NCI-H748 (cell line): ENCODE results near the gene ARFRP1.

Source experiments
- DNase-seq: peaks from one replicate; lab custom pipeline; 2025; ENCODE audit not compliant: unreplicated experiment; lab: John Stamatoyannopoulos, UW

The ARFRP1 gene

GRCh38 chr20:63692436-63693082 lies 15.2 kb downstream of the ARFRP1 start:
- peak; percentile 14 for DNase-seq

GRCh38 chr20:63691711-63692435 lies 15.9 kb downstream of the ARFRP1 start:
- DNase-seq = no peak

DNA sequence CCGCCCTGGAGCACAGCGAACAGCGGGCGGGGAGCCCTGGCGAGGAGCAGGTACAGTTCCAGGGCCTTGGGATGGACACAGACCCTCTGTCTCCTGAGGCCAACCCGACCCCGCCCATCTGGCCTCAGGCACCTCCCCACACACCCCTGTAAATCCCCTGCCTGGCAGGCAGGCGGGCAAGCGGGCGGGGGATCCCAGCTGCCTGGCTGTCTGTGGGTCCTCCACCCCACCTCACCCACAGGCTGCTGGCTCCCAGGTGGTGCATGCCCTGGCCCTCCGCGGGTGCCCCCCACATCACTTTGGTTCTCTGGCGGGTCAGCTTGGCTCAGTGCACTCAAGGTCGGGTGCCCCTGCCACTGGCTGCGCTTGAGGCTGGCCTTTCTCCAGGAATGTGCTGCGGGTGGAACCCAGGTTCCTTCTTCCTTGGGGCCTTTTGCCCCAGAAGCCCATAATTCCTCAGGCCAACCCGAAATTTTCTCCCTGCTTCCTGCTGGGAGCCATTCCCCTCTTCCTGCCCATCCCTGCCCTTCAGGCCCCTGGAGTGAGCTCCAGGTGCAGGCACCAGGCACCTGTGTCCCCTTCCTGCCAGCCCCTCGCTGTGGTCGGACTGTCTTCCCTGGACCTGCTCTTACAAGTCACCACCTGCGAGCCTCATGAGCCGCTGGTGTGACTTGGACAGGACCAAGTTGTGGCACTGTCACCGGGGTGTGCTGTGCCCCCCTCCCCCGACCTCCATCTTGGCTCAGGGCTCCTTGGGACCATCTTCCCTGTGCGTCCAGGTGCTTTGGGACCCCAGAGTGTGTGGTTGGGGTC lies 16.7 kb downstream of the ARFRP1 start:
- DNase-seq = no peak

- DNase-seq = no peak
Measured at GRCh38 chr20:63690003-63690897, 17.5 kb downstream of the ARFRP1 start.

DNA sequence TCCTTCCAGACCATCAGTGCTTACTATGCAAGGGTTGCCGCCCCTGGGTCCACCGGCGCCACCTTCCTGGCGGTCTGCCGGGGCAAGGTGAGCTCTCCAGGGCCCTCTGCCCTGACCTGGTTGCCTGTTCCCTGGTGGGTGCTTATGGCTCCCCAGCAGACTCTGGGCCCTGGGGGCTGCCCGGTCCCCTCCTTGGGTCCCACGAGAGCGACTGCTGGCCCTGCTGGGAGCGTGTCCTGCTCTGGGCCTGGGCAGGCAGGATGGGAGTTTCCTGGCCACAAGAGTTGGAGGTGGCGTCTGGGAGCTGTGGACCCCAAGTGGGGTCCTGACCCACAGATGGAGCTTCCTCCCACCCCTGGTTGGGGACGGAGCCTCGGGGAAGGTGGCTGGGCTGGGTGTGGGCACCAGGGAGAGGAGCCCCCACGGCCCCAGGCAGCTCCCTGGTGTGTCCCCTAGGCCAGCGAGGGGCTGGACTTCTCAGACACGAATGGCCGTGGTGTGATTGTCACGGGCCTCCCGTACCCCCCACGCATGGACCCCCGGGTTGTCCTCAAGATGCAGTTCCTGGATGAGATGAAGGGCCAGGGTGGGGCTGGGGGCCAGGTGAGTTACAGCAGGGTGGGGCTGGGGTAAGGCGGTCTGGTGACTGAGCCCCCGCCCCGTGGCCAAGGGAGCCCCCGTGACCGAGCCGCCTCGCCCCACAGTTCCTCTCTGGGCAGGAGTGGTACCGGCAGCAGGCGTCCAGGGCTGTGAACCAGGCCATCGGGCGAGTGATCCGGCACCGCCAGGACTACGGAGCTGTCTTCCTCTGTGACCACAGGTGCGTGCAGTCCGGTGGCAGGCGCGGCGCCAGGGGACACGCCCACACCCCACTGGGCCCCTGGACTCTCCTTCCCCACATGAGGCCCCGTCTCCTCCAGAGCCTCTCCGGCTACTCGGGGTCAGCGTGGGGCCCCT lies 18.5 kb downstream of the ARFRP1 start:
- no peak for DNase-seq

- DNase-seq = no peak
Measured at GRCh38 chr20:63688228-63689045, 19.3 kb downstream of the ARFRP1 start.

DNA sequence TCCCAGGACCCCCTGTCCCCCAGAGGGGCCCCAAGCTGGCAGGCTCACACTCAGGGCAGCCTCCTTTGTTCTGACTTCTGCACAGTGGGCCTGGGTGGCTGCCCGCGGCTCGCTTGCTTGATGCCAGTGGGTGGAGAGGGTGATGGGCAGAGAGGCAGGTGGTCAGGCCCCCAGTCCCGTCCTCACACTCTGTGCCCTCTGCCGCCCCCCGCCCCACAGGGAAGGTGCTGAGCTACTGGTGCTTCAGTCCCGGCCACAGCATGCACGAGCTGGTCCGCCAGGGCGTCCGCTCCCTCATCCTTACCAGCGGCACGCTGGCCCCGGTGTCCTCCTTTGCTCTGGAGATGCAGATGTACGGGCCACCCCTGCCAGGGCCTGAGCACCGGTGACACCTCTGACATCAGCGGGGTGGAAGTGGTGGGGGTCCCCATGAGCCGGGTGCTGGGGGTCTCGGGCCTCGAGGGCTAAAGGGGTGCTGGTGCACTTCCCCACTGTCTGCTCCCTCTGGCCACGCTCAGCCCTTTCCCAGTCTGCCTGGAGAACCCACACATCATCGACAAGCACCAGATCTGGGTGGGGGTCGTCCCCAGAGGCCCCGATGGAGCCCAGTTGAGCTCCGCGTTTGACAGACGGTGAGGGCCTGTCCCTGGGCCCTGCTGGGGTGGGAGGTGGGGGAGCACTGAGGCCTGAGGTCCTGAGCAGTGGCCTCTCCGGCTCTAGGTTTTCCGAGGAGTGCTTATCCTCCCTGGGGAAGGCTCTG lies 20.2 kb downstream of the ARFRP1 start:
- DNase-seq = no peak

- no peak for DNase-seq
Measured at GRCh38 chr20:63686492-63687321, 21.1 kb downstream of the ARFRP1 start.

DNA sequence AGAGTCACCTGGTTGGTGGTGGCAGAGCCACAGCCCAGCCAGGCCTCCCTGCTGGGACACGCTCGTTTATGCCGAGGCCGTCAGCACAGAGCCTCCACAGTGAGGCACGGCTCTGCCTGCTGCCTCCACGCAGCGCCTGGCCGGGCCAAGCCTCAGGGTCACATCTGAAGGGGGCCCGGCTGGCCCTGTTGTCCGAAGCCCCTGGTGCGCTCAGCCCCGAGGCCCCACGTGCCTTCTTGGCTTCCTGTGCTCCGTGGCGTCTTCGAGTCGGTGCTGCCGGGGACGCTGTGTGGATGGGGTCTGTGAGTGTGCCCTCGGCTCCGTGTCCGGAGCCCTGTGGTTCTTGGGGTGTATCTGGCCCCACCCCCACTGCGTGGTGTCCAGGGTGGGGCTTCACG lies 21.7 kb downstream of the ARFRP1 start:
- no peak for DNase-seq

GRCh38 chr20:63685269-63686026 lies 22.3 kb downstream of the ARFRP1 start:
- no peak for DNase-seq

GRCh38 chr20:63682384-63683139 lies 25.2 kb downstream of the ARFRP1 start:
- no peak for DNase-seq

GRCh38 chr20:63681609-63682142 lies 26.1 kb downstream of the ARFRP1 start:
- no peak for DNase-seq

DNA sequence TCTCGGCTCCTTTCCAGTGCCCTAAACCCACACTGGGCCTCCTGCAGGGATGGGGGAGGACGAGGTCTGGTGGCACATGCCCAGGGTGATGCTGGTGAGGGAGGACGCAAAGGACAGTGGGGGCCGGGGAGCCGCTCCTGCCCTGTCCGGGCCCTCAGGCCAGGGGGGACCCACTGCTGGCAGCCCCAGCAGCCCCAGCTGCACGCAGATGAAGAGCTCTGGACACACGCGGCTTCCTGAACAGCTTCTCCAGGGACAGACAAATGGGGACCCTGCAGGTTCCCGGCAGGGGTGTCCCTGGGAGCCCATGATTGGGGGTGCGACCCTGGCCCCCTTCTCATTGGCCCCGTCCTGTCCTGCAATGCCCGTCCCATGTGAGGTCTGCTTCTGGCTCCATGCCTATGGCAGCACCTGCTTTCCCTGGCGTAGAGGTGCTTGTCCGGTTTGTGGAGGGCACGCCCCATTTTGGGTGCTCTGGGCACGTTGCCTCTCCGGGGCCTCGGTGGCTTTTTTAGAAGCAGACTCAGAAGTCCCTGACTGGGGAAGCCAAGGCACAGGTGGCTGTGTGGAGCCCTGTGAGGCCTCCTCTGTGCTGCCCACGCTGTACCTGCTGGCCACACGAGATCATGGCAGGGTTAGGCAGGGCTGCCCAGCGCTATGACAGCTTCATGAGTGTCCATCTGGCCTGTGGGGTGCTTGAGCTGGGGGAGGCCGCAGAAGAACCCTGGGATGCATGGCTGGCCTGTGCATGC lies 26.7 kb downstream of the ARFRP1 start:
- DNase-seq = no peak

DNA sequence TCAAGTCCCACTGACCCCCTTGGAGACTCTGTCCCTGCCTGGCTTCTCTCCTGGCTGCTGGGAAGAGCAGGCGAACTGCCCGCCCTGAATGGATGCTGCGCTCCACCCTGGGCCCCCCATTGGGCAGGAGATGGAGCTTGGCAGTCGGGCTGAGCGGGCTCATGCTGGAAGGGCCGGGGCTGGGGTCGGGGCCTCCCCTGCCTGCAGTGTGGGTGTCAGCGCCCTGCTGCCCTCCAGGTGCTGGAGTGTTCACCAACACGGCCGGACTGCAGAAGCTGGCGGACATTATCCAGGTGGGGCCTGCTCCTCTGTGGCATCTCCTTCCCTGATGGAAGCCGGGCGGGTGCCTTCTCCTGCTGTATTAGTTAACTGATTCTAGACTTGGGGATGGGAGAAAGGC lies 27.3 kb downstream of the ARFRP1 start:
- DNase-seq = no peak

GRCh38 chr20:63679799-63680305 lies 27.9 kb downstream of the ARFRP1 start:
- DNase-seq = no peak
